ENCODE results near the gene COA4. TPM values are rescaled to one million over a fixed set of nuclear protein-coding genes. Genes with fewer than 3 reads are reported as not detected.

The COA4 gene
- total RNA-seq, 1 donor from 2014 or later = 71.3 TPM

DNA sequence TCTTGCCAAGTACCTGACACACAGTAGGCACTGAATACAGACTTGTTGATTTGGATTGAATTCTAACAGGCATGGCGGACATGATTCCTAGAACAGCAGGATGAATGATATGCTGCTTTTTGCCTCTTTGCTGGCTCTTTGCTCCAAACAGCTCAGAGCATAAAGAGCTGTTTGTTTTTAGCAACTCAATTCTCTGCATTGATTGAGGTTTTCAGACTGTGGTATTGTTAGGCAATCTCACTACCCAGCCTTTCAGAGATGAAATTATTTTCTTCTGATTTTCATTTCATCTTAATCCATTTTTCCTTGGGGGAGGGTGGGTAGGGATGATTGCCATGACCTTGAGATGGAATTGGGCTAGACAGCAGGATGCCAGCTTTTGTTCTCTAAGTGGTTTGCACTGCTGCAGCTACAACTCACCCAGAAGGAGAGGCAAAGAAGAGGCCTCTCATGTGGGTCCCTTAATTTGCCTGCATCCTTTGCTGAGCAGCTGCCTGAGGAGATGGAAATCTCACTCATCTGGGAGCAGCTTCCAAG lies 20.5 kb downstream of the COA4 start:
- no peak for DNase-seq (ENCODE audit: low spot score, unreplicated experiment)
- H3K27ac Mint-ChIP-seq = no peak overlapping the region
- no peaks in the 10 kb centered on the region for H3K9me3 Mint-ChIP-seq (ENCODE audit: low read depth)
- H3K4me1 Mint-ChIP-seq (ENCODE audit: low read depth) = peaks cover 5% of the 10 kb centered on the region
- no peak overlapping the region for H3K4me3 Mint-ChIP-seq (ENCODE audit: low read depth)
- TF ChIP-seq, protein P1, sequence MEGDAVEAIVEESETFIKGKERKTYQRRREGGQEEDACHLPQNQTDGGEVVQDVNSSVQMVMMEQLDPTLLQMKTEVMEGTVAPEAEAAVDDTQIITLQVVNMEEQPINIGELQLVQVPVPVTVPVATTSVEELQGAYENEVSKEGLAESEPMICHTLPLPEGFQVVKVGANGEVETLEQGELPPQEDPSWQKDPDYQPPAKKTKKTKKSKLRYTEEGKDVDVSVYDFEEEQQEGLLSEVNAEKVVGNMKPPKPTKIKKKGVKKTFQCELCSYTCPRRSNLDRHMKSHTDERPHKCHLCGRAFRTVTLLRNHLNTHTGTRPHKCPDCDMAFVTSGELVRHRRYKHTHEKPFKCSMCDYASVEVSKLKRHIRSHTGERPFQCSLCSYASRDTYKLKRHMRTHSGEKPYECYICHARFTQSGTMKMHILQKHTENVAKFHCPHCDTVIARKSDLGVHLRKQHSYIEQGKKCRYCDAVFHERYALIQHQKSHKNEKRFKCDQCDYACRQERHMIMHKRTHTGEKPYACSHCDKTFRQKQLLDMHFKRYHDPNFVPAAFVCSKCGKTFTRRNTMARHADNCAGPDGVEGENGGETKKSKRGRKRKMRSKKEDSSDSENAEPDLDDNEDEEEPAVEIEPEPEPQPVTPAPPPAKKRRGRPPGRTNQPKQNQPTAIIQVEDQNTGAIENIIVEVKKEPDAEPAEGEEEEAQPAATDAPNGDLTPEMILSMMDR (IDR thresholded peaks at IDR 0.05; ENCODE audit: unreplicated experiment) = no peak
- H3K36me3 Mint-ChIP-seq (ENCODE audit: insufficient read depth) = peaks cover 15% of the 10 kb centered on the region
- no peaks in the 10 kb centered on the region for H3K27me3 Mint-ChIP-seq

DNA sequence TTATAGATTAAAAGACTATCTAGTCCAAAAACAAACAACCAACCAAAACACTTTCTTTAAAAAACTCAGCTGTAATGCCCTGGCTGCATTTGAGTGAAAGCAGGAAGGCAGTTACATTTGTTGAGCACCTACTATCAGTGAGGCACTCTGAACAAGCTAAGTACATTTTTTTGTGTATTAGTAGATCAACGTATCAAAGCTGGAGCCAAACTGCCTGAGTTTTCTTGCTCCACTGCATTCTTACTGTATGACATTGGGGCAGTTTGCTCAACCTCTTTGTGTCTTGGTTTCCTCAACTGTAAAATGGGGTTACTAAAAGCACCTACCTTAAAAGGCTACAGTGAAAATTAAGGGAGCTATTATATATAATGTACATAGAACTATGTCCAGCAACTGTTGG lies 22.0 kb downstream of the COA4 start:
- no peaks in the 10 kb centered on the region for H3K9me3 Mint-ChIP-seq (ENCODE audit: low read depth)
- no peak for DNase-seq (ENCODE audit: low spot score, unreplicated experiment)
- peaks cover 5% of the 10 kb centered on the region for H3K4me1 Mint-ChIP-seq (ENCODE audit: low read depth)
- no peaks in the 10 kb centered on the region for H3K27me3 Mint-ChIP-seq
- peaks cover 10% of the 10 kb centered on the region for H3K36me3 Mint-ChIP-seq (ENCODE audit: insufficient read depth)
- no peak overlapping the region for H3K27ac Mint-ChIP-seq
- no peak overlapping the region for H3K4me3 Mint-ChIP-seq (ENCODE audit: low read depth)
- TF ChIP-seq, protein P1 (IDR thresholded peaks at IDR 0.05; ENCODE audit: unreplicated experiment) = no peak

DNA sequence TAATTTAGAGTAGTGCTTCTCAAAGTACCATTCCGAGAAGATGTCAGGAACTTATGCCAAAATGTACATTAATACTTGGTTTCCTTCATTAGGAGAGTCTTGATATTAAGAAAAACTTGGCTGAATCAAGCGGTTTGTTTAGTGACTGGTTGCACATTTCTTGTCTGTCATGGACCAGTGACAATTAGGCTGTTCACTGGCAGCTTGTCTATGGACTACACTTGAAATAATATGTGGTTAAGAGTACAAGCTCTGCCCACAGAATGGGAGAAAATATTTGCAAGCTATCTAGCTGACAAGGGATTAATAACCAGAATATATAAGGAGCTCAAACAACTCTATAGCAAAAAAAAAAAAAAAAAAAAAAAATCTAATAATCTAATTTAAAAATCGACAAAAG lies 24.6 kb downstream of the COA4 start:
- H3K27me3 Mint-ChIP-seq = no peaks in the 10 kb centered on the region
- no peak for DNase-seq (ENCODE audit: low spot score, unreplicated experiment)
- TF ChIP-seq, protein P1 (IDR thresholded peaks at IDR 0.05; ENCODE audit: unreplicated experiment) = no peak

DNA sequence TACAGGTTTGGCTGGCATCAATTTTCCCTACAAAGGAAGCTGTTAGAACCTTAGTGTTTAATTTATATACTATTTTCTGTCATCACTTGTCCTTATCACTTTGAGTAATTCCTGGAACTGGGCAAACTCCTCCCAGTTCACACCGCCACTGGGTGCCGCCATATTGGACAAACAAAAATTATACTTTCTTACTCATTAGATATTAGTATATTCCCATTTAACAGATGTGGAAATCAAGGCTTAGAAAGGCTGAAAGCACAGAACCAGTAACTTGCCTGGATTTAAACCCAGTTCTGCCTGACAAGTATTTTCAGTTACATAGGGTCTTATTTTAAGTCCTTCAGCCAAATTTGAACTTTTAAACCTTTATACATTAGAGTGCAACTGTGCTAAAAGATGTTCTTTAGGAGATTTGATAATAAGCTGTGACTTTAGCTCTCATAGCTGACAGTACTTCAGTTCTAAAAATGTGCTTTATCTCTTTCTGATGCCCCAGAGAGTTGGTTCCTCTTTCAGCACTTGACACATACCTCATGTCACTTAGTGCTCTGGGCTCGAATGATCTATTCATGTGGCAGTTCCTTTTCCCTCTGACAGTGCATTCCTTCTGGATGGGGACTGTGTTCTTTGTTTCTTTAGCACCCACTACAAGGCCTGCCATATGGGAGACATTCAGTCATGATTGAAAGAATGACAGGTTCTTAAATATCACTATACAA lies 25.4 kb downstream of the COA4 start:
- TF ChIP-seq, protein P1 (IDR thresholded peaks at IDR 0.05; ENCODE audit: unreplicated experiment) = no peak
- no peak overlapping the region for H3K27ac Mint-ChIP-seq
- no peaks in the 10 kb centered on the region for H3K9me3 Mint-ChIP-seq (ENCODE audit: low read depth)
- DNase-seq (ENCODE audit: low spot score, unreplicated experiment) = no peak
- peaks cover 10% of the 10 kb centered on the region for H3K36me3 Mint-ChIP-seq (ENCODE audit: insufficient read depth)
- no peaks in the 10 kb centered on the region for H3K27me3 Mint-ChIP-seq
- H3K4me1 Mint-ChIP-seq (ENCODE audit: low read depth) = peaks cover 2% of the 10 kb centered on the region
- no peak overlapping the region for H3K4me3 Mint-ChIP-seq (ENCODE audit: low read depth)

More for the DNA sequence above, 24.6 kb downstream of the COA4 start:
- Mint-ChIP-seq H3K4me1 (ENCODE audit: low read depth) (peaks cover 3% of the 10 kb centered on the region), H3K9me3 (ENCODE audit: low read depth) (no peaks in the 10 kb centered on the region), H3K27ac (no peak overlapping the region), H3K36me3 (ENCODE audit: insufficient read depth) (peaks cover 10% of the 10 kb centered on the region), H3K4me3 (ENCODE audit: low read depth) (no peak overlapping the region)

DNA sequence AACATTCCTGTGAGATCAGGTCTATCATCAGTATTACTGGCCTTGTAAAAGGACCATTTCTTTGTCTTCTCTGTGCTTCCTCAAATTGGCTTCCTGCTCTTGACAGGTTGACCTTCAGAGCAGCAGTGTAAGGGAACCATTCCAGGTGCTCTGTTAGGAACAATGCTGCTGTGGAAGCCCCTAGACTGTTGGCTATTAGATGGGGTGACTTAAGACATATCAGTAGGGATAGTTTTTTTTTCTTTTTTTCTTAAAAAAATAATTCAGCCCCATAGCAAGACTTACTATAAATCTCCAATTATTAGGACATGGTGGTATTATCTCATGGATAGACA lies 37.6 kb downstream of the COA4 start:
- DNase-seq (ENCODE audit: low spot score, unreplicated experiment) = no peak
- H3K4me1 Mint-ChIP-seq (ENCODE audit: low read depth) = no peaks in the 10 kb centered on the region
- peaks cover 7% of the 10 kb centered on the region for H3K36me3 Mint-ChIP-seq (ENCODE audit: insufficient read depth)
- no peaks in the 10 kb centered on the region for H3K9me3 Mint-ChIP-seq (ENCODE audit: low read depth)
- no peak overlapping the region for H3K4me3 Mint-ChIP-seq (ENCODE audit: low read depth)
- H3K27ac Mint-ChIP-seq = no peak overlapping the region
- TF ChIP-seq, protein P1 (IDR thresholded peaks at IDR 0.05; ENCODE audit: unreplicated experiment) = no peak
- no peaks in the 10 kb centered on the region for H3K27me3 Mint-ChIP-seq
